Activated CD4-positive, alpha-beta T cell treated with anti-CD3 and anti-CD28 coated beads for 24 hours (primary cell): Measurements from ENCODE around the gene EFNA5.
"Not testable (repeated sequence)": the region's sequence is repeated elsewhere in the genome, so short reads cannot be mapped to it uniquely, and the experiment has no call there.

Experiments used
- DNase-seq, 2 donors: peaks; one replicate each; pipeline ENCODE4 v3.0.0-alpha.2; 2020; ENCODE audit warnings: low read depth in 2 of 2

EFNA5 gene

DNA sequence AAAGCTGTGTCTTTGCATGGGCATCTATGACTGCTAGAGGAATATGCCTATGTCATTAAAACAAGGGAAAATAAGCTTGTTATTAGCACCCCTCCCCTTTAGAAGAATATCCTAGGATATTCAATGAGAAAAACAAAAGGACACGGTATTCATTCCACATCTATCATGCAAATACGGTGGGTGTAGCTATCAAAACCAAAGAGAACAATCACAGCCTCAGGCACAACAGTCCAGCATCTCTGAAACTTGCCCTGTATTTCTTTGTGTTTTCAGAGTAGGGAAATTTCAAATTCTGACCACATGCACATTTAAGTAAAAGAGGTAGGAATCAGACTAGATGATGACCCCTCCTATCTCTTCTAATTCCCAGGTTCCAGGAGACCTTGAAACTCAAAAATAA, 209.9 kb downstream of the EFNA5 start:
- no peak for DNase-seq

DNA sequence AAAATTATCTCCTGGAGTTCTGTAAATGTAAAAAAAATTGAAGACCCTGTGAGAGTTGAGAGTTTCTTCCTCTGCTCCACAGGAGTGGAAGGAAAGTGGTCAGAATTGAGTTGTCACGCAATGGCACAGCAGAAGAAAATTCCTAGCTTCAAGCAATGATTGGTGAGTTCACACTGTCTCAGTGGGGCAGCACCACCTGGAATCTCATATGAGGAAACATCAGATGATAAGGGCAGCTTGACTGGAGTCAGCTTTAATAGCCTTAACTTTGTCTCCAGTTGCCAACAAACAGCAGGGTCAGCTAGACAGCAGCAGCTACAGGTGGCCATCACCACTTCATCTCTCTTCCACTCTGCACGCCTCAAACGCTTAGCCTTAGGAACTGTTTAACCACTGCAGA, 211.1 kb downstream of the EFNA5 start:
- DNase-seq, result no peak

DNA sequence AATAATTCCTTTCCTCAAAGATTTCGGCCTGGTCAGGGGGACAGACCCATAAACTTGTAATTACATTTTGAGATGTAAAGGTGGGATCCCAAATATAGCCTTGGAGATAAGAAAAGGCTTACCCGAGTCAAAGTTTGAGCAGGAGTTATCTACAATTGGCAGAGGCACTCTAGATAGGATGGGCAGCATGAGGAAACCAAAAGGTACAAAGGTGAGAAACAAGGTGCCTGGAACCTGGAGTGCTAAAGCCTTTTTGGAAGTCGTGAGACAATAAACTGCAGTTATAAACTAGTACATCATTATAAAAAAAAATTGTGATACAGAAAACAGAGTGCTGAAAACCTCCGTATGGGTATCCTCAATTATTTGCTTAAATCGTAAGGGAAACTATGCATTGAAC, 212.4 kb downstream of the EFNA5 start:
- DNase-seq, result no peak

DNA sequence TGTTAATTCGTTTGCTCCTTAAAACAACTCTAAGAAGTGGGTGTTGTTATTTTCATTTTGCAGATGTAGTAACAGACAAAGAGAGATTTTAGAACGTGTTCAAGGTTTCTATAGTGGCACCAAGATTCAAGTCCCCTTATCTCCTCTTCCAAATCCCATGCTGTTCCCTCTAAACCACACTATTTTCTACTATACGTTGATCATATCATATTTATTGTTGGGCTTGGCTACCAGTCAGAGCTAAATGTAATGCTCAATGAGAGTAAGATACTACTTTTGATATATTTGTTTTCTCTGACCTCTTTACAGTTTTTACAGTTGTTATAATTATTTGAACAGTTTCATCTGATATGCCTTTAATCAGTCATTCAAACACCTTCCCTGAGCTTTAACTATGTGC, 212.9 kb downstream of the EFNA5 start:
- DNase-seq, result no peak

DNA sequence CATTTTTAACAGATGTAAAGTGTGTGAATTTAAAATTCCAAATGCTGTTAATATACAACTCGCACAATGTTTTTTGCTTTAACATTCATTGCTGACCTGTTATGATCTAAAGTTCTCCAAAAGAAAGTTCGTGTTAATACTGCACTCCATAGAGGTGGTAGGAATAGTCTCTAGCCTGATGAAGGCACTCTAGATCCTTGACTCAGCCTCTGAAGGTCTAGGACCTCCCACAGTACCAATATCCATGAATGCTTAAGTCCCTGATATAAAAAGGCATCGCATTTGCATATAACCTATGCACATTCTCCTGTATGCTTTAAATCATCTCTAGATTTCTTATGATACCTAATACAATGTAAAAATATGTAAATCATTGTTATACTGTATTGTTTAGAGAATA, 213.6 kb downstream of the EFNA5 start:
- no peak for DNase-seq

DNA sequence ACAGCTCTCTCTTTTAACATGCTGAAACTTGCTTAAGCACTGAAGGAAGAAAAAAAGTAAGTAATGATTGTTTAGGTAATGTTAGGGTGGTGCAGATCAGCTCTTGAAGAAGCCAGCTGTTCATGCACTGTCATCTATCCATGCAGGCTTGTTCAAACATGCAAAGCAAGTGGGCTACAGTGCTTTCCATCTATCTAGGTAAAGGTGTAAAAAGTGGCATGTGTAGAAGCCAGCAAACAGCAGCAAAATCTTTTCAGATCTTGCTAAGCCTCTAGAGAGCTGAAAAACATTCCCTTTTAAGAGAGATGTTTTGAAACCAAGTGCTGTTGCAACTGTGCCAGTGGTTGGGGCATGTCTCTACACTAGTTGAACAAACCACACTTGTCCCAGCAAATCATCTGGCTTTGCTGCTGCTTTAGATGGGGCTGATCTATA, 214.4 kb downstream of the EFNA5 start:
- no peak for DNase-seq

DNA sequence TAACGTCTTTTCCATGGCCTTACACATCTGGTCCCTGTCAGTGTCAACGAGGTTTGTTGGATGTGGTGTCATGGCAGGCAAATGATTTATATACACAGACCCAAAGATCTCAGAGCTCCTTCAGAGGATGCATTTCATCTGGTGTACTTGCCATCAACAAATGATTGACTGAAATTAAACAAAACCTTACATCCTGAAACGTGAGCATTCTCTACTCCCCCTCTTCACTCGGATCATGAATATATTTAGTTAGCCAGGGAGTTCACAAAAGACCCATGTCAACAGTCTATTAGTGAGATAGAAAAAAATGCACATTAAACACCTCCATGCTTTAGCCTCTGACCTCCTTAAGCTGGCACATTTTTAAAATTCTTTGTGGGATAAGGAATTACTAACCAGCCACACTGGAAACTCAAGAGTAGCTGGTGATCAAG, 215.6 kb downstream of the EFNA5 start:
- DNase-seq, result no peak

DNA sequence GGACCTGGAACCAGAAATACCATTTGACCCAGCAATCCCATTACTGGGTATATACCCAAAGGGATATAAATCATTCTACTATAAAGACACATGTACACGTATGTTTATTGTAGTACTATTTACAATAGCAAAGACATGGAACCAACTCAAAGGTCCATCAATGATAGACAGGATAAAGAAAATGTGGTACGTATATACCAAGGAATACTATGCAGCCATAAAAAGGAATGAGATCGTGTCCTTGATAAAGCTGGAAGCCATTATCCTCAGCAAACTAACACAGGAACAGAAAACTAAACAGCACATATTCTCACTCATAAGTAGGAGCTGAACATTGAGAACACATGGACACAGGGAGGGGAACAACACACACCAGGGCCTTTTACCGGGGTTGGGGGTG, 218.9 kb downstream of the EFNA5 start:
- not testable (repeated sequence) for DNase-seq

DNA sequence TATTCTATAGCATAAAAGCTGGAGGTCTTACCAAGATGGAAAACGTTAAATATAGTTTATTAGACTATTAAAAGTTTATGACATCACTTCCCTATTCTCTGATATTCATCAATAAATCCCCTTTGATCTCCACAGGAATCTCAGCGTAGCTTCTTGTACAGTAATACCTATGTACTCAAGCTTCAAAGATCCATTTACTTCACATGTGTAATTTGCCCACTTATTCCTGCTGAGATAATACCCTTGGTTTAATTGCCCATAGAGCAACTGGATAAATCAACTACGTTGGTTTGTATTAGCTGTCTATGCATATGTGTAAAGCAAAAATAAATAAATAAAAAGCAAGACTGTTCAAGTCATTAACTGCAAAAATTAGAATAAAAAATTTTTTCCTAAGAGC, 219.7 kb downstream of the EFNA5 start:
- DNase-seq, result no peak

DNA sequence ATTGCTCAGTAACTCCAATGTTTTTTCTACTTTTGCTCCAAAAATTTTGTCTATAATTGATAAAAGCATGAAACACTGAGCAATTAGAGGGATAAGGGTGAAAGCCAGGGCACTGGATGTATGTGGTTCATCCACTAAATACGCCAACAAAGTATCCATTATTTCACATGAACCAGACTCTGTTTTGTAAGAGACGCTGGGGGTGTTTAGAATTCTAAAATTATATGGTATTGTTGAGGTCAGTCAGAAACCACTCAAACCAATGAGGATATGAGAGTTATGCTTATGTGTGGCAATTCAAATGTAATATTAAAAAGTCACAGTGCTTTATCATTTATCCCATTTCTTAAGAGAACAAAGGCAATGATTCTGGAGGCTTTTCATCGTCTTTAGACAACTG, 220.2 kb downstream of the EFNA5 start:
- DNase-seq, result no peak

DNA sequence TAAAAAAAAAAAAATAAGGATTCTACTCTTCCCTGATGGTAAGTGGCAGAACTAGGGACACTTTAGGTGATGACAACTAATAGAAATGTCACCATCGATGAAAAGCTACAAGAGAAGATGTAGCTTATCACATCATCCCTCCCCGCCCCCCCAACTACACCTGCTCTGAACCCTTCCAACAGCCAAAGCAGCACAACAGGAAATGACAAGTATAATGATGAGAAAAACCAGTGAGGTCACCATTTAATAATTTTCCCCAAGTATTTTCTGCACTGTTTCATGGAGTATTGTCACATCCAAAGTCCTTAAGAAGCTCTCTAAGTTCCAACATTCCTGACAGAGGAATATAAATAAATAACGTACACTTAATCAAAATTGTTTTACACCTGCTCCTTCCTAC, 221.4 kb downstream of the EFNA5 start:
- no peak for DNase-seq

DNA sequence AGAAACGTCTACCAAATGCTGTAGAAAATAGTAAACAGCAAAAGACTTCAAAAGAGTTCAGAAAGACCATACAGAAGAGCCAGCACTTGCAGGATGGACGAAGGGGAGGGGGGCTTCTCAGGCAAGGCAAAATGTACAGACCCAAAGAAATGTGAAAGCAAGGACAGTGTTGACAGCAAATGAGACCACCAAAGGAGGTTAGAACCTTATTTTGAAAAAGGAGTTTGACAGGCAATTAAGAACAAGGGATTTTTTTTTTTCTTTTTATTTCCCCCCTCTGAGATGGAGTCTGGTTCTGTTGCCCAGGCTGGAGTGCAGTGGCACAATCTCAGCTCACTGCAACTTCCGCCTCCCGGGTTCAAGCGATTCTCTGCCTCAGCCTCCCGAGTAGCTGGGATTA, 223.2 kb downstream of the EFNA5 start:
- DNase-seq, result no peak

DNA sequence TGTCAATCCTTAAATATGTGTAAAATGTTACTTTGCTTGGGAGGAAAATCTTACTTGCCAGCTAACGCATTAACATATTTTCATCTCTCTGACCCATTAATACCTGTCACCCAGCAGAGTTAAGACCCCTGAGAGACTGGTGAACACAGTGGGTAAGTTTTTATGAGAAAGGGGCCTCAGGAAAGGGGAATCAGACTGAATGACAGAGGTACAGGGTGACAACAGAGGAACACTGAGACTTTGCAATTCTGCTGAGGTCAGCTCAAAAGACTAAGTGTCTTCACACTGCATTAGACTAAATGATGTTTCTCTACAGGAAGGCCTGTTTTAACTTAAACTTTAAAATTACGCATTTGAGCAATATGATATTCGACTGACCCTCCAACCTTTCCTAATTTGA, 223.8 kb downstream of the EFNA5 start:
- no peak for DNase-seq

DNA sequence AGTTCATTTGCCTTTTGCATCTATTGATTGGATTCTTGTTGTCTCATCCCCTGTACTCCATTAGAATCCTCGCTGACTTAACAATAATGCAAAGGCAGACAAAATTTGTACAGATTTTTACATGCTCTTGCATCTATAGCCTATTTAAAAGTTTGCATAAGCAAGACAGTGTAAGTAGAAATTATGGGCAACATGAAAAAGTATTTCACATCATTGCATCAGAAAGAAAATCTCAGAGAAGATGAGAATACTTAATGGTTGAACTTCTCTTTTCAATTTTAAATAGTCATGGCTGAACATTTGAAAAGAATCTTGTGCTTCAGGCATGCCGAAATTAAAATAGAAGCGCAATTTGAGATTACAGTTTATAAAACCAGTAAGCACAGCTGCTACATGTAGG, 226.4 kb downstream of the EFNA5 start:
- DNase-seq, result no peak

DNA sequence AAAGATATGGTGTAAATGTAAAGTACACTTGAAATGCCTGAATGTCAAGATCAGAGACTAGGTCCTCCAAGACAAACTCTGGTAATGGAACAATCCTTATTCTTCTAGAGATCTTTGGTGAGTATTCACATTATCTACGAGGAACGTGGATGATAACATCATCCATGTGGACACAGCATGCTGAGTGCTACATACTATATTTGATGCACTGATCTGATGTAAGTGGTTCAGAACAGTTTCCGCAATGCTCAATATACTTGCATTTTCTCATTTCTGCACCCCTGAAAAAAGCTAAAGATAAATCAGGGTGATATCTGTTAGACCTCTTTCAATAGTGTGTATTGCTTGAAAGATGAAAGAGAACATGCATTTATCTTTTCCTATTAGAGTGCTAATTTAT, 226.8 kb downstream of the EFNA5 start:
- no peak for DNase-seq

DNA sequence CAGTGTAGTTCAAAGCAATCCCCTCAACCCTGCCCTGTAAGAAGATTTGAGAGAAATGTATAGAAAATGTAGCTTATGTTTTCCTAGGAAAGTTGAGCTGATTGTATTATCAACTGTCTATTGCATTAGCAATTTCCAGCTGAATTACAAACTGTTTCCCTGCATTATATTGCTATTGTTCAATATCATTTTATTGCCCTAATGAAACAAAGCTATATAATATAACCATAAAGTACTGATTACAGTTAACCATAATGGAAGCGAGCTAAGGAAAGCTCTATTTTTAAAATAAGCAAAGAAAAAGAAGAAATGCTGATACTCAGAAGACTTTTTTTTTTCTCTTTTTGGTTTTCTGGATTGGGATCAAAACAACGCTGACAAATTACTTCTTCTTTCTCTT, 228.3 kb downstream of the EFNA5 start:
- no peak for DNase-seq

DNA sequence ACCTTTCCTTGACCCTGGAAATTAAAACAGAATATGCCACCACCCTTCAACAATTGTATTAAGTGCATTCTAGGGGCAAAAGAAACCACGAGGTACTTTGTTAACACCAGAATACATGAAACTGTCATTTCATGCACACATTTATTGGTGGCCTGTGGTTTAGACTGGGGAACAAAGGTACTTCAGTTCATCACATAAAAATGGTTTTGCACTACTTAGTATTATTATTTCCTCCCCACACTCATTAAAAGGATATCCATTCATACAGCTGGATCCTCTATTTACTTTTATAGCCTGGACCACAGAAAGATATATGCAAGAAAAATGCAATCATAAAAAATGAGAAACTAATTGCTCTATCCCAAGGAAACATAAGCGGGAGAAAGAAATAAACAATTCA, 230.9 kb downstream of the EFNA5 start:
- no peak for DNase-seq

DNA sequence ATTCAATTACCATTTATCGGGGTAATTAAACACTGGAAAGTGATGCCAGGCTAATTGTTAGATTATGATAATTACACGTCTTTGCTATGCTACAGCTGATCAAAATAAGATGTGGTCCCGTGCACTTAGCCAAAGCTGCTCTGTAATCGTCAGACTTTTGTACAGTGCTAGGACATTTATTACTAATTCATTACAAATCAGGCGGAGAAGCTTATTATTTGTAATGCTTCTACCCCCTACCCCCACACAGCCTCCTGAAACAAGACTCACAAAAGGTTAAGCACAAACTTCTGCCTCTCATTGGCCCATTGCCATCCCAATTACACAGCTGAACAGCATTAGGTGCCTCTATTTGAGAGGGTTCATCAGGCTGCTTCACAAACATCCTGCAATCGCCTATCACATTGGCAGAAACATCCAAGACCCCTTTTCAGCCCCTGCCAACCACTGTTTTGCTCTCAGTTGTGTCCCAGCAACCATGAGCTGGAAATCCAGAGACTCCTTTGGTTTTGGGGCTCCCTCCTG, 232.7 kb downstream of the EFNA5 start:
- no peak for DNase-seq

DNA sequence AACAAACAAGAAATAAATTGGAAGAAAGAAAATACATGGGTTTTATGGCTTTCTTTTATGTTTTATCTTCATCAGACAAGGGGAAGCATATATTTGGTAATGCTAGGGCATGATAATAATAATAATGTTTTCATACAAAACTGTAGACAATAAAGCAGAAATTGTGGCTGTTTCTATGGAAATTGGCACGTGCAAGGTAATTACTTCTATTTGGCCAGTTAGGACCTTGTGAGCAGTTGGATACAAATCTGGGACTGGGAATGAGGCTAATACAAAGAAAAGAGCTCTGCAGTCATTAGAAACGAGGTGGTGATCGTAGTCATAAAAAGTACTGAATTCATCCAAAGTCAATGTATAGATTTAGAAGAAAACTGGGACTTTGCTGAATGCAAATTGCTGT, 233.6 kb downstream of the EFNA5 start:
- no peak for DNase-seq

DNA sequence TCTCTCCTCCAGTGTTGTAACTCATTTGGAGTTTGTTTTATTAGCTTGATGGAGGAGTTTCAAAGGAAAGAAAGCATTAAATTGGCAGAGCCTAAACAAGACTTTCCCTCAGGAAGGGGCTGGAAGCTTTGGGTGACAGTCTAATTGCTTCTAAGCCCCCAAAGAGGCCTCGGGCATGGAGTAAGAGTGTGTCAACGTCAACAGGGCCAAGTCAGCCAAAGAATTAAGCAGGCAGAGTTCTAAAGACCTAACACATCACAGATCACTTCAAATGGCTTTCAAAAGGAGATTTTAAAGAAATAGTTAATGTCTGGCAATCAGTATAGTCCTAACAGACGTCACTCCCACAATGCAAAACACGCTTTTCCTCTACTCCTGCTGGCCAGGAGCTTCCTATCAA, 234.5 kb downstream of the EFNA5 start:
- DNase-seq, result no peak

DNA sequence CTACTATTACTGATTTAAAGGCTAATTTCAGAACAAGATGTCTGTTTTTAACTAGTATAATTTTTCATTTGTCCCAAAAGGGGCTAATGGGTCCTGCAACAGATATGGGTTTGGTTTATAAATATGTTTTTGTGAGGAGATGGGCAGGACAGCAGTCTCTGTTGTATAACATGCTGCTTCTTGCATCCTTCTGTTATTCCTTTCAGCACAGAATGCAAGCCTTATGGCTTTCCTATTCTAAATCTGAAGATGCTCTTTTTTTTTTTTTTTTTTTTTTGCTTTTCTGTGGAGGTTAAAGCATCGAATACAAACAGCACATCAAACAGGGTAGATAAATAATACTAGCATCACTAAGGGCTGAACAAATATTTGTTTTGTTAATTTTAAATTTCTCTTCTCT, 235.7 kb downstream of the EFNA5 start:
- DNase-seq, result no peak

DNA sequence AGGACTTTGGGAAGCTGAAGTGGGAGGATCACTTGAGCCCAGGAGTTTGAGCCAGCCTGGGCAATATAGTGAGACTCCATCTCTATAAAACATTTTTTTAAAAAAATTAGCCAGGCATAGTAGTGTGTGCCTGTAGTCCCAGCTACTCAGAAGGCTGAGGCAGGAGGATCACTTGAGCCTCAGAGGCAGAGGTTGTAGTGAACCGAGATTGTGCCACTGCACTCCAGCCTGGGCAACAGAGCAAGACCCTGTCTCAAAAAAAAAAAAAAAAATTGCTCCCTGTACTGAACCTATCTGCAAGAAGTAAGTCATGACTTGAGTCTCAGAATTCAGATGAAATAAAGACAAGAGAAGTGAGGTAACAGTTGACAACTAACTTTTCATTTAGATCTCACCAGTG, 237.1 kb downstream of the EFNA5 start:
- DNase-seq, result not testable (repeated sequence)

DNA sequence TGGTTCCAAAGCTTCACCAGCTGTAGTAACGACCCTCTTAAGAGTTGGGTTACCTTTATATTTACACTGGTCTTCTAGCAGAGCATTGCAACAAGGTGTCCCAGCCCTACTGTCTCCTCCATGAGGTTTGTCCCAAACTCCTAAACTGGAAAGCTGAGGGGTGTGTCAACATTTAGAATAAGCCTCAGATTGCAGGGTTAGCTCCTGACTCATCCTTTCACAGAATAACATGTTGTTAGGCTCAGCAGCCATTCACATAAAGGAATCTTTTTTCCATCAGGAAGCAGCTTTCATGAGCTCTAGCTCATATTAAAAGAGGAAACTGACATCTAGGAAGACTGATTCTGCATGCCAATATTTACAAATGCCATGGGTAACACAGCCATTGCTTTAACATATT, 238.7 kb downstream of the EFNA5 start:
- no peak for DNase-seq

DNA sequence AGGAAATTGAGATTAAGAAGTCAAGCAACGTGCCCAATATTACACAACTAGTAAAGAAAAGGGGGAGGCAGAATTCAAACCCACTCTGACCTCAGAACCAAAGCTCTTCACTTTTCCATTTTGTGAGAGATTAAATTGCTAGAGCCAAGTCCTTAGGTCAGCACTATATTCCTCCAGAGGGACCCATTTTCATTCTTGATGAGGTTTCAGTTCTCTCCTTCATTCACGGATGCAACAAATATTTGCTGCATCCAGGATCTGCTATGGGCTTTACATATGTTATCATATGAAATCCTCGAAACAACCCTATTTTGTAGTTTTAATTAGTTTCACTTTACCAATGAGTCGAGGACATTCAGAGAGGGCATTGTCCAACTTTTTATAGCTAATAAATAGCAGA, 239.2 kb downstream of the EFNA5 start:
- DNase-seq, result no peak
